ENCODE measurements around the gene SHPK. TPM values are rescaled to one million over a fixed set of nuclear protein-coding genes. Genes with fewer than 3 reads are reported as not detected.
A peak's percentile ranks its signal among the peaks of the same experiment; 100 is the strongest.

SHPK gene, protein sequence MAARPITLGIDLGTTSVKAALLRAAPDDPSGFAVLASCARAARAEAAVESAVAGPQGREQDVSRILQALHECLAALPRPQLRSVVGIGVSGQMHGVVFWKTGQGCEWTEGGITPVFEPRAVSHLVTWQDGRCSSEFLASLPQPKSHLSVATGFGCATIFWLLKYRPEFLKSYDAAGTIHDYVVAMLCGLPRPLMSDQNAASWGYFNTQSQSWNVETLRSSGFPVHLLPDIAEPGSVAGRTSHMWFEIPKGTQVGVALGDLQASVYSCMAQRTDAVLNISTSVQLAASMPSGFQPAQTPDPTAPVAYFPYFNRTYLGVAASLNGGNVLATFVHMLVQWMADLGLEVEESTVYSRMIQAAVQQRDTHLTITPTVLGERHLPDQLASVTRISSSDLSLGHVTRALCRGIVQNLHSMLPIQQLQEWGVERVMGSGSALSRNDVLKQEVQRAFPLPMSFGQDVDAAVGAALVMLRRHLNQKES
- 19.2 and 22.0 TPM in 2 replicates for total RNA-seq
- long read RNA-seq, transcript SHPK-201 (7 exons, 3,838 nt): major isoform, 36 of 45 reads
- long read RNA-seq, partial matches to known transcripts: 5 of 45 reads
- long read RNA-seq, other reads (novel, unspliced or antisense): 4 of 45 reads

- H3K4me1 Mint-ChIP-seq (ENCODE audit: low read depth): peaks cover 22% of the 10 kb centered on the region
Observed at GRCh38 chr17:3636154-3636907, at the start of gene SHPK, which contains the start of gene CTNS. Gene SHPK (minus strand): TSS chr17:3636250. CDS start chr17:3636219, 31 bp downstream. Gene CTNS (plus strand): TSS chr17:3636760. CDS start chr17:3640207, 3,447 bp downstream.

GRCh38 chr17:3685174-3685573 lies 49.1 kb upstream of the SHPK start:
- no peak for DNase-seq (ENCODE audit: low spot score, unreplicated experiment)
- TF ChIP-seq CTCF (IDR thresholded peaks at IDR 0.05; ENCODE audit: unreplicated experiment): no peak
- H3K9me3 Mint-ChIP-seq (ENCODE audit: low read depth): no peaks in the 10 kb centered on the region
- no peaks in the 10 kb centered on the region for H3K4me1 Mint-ChIP-seq (ENCODE audit: low read depth)
- no peak overlapping the region for H3K27ac Mint-ChIP-seq
- peaks cover 12% of the 10 kb centered on the region for H3K27me3 Mint-ChIP-seq
- H3K36me3 Mint-ChIP-seq (ENCODE audit: insufficient read depth): no peaks in the 10 kb centered on the region
- no peak overlapping the region for H3K4me3 Mint-ChIP-seq (ENCODE audit: low read depth)

More at GRCh38 chr17:3636154-3636907, at the start of gene SHPK, which contains the start of gene CTNS:
- H3K27me3 Mint-ChIP-seq: no peaks in the 10 kb centered on the region
- TF ChIP-seq CTCF (IDR thresholded peaks at IDR 0.05; ENCODE audit: unreplicated experiment): no peak
- peak within 1 kb of the TSS; percentile 99 for H3K27ac Mint-ChIP-seq
- DNase-seq (ENCODE audit: low spot score, unreplicated experiment): peak; percentile 94
- H3K36me3 Mint-ChIP-seq (ENCODE audit: insufficient read depth): no peaks in the 10 kb centered on the region
- H3K9me3 Mint-ChIP-seq (ENCODE audit: low read depth): no peaks in the 10 kb centered on the region
- peak within 1 kb of the TSS; percentile 94 for H3K4me3 Mint-ChIP-seq (ENCODE audit: low read depth)

DNA sequence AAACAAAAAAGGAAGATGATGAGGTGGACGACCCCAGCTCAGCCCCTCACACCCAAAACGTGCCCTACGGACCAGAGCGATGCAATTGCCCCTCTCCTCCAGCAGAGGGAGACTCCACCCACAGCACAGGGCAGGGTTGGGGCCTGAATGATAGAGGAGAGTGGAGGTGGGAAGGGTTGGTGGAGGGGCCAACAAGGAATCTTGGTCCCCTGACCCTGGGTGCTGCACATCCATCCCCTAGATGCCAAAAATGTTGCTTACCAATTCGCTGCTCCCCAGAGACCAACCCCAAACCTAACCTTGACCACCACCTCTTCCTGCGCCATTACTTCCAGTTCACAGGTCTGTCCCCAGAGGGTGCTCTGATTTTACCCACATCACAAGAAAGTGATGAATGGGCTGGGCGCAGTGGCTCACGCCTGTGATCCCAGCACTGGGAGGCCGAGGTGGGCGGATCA lies 47.0 kb upstream of the SHPK start:
- Mint-ChIP-seq H3K9me3 (ENCODE audit: low read depth) (no peaks in the 10 kb centered on the region), H3K27ac (no peak overlapping the region), H3K4me3 (ENCODE audit: low read depth) (no peak overlapping the region), H3K27me3 (peaks cover 9% of the 10 kb centered on the region), H3K4me1 (ENCODE audit: low read depth) (no peaks in the 10 kb centered on the region), H3K36me3 (ENCODE audit: insufficient read depth) (no peaks in the 10 kb centered on the region)
- no peak for DNase-seq (ENCODE audit: low spot score, unreplicated experiment)
- TF ChIP-seq CTCF (IDR thresholded peaks at IDR 0.05; ENCODE audit: unreplicated experiment): peak; percentile 79

DNA sequence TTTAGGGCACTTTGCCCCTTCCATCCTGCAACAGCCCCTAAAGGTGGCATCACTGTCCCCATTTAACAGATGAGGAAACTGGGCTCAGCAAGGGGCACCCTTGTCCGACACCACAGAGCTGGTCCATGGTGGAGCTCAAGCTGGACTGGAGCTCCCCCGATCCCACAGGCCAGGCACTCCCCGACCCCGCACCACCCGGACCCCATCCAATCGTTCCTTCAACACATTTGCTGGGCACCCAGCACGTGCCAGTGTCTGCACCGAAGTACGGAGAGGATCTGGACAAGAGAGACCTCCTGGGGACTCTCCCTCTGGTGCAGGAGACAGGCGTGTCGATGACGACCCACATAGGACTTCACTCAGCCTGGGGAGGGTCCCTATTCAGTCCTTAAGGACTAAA lies 46.0 kb upstream of the SHPK start:
- H3K36me3 Mint-ChIP-seq (ENCODE audit: insufficient read depth): no peaks in the 10 kb centered on the region
- DNase-seq (ENCODE audit: low spot score, unreplicated experiment): no peak
- no peak overlapping the region for H3K4me3 Mint-ChIP-seq (ENCODE audit: low read depth)
- H3K27ac Mint-ChIP-seq: no peak overlapping the region
- no peak for TF ChIP-seq CTCF (IDR thresholded peaks at IDR 0.05; ENCODE audit: unreplicated experiment)
- H3K4me1 Mint-ChIP-seq (ENCODE audit: low read depth): no peaks in the 10 kb centered on the region
- H3K27me3 Mint-ChIP-seq: peaks cover 13% of the 10 kb centered on the region
- H3K9me3 Mint-ChIP-seq (ENCODE audit: low read depth): no peaks in the 10 kb centered on the region

DNA sequence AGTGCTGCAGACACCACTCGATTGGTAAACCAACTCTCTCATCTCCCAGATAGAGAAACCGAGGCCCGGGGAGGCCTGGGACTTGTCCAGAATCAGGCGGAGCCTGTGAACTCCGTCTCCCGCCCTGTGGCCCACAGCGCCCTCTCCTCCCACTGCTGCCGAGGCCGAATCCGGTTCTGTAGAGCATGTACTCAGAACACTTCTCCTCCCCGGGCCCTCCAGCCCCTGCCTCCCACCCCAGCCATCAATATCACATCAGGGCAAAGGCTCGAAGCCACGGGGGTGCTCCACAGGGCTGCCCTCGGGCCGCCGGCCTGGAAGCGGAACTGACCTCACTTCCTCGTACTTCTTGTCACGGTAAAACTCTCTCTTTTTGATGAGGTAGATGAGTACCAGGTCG lies 45.5 kb upstream of the SHPK start:
- Mint-ChIP-seq H3K9me3 (ENCODE audit: low read depth) (no peaks in the 10 kb centered on the region), H3K4me1 (ENCODE audit: low read depth) (no peaks in the 10 kb centered on the region), H3K27me3 (peaks cover 13% of the 10 kb centered on the region), H3K27ac (no peak overlapping the region), H3K4me3 (ENCODE audit: low read depth) (no peak overlapping the region), H3K36me3 (ENCODE audit: insufficient read depth) (no peaks in the 10 kb centered on the region)
- DNase-seq (ENCODE audit: low spot score, unreplicated experiment): no peak
- no peak for TF ChIP-seq CTCF (IDR thresholded peaks at IDR 0.05; ENCODE audit: unreplicated experiment)

Measured in progenitor cell of endocrine pancreas (in vitro differentiated cells).